ENCODE measurements around the gene GRID2. TPM values are rescaled to one million over a fixed set of nuclear protein-coding genes. Genes with fewer than 3 reads are reported as not detected.

GRID2 gene
- total and polyA plus RNA-seq, 4 donors = under 0.01 to 0.02 TPM; not detected in 2

DNA sequence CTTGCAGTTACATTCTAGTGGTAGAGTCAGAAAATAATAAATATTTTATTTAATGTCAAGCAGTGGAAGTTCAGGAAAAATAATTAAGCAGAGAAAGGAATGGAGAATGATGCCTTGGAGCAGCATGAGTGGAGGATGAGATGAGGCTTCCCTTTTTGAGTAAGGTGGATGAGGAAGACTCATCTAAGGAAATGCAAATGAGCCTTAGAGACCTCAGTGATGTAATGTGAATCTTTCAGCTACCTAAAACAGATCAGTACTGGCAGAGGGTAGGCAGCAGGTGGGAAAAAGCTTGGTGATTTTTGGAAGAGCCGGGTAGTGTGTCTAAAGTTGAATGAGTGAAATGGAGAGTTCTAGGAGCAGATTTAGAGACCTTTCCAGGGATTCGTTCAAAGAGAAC, 118.2 kb downstream of the GRID2 start:
- H3K9ac ChIP-seq (ENCODE audit: low read depth in 1 of 2, low read length in 2 of 2) = no peak overlapping the region

More for the DNA sequence above, 118.2 kb downstream of the GRID2 start:
- H3K9me3 ChIP-seq (ENCODE audit: control insufficient read depth in 4 of 4, low read length in 3 of 4) = no peaks in the 10 kb centered on the region
- no peak for TF ChIP-seq ZBTB33 (IDR thresholded peaks at IDR 0.05)
- no peak for TF ChIP-seq FOXA1 (IDR thresholded peaks at IDR 0.05)
- TF ChIP-seq, protein P1, sequence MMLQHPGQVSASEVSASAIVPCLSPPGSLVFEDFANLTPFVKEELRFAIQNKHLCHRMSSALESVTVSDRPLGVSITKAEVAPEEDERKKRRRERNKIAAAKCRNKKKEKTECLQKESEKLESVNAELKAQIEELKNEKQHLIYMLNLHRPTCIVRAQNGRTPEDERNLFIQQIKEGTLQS (IDR thresholded peaks at IDR 0.05) = no peak
- no peak for TF ChIP-seq CTCF (IDR thresholded peaks at IDR 0.05; ENCODE audit: low read depth, low read length, missing input control)
- TF ChIP-seq FOXA2 (IDR thresholded peaks at IDR 0.05) = no peak
- no peak for TF ChIP-seq YY1 (IDR thresholded peaks at IDR 0.05)
- no peak for TF ChIP-seq SP1 (IDR thresholded peaks at IDR 0.05)
- no peak for TF ChIP-seq HNF4A (conservative IDR thresholded peaks at IDR 0.05)
- TF ChIP-seq RXRA (IDR thresholded peaks at IDR 0.05) = no peak
- no peak for TF ChIP-seq TAF1 (conservative IDR thresholded peaks at IDR 0.05)
- TF ChIP-seq HNF4G (IDR thresholded peaks at IDR 0.05) = no peak
- TF ChIP-seq NR2F2 (IDR thresholded peaks at IDR 0.05) = no peak
- TF ChIP-seq, protein P2, sequence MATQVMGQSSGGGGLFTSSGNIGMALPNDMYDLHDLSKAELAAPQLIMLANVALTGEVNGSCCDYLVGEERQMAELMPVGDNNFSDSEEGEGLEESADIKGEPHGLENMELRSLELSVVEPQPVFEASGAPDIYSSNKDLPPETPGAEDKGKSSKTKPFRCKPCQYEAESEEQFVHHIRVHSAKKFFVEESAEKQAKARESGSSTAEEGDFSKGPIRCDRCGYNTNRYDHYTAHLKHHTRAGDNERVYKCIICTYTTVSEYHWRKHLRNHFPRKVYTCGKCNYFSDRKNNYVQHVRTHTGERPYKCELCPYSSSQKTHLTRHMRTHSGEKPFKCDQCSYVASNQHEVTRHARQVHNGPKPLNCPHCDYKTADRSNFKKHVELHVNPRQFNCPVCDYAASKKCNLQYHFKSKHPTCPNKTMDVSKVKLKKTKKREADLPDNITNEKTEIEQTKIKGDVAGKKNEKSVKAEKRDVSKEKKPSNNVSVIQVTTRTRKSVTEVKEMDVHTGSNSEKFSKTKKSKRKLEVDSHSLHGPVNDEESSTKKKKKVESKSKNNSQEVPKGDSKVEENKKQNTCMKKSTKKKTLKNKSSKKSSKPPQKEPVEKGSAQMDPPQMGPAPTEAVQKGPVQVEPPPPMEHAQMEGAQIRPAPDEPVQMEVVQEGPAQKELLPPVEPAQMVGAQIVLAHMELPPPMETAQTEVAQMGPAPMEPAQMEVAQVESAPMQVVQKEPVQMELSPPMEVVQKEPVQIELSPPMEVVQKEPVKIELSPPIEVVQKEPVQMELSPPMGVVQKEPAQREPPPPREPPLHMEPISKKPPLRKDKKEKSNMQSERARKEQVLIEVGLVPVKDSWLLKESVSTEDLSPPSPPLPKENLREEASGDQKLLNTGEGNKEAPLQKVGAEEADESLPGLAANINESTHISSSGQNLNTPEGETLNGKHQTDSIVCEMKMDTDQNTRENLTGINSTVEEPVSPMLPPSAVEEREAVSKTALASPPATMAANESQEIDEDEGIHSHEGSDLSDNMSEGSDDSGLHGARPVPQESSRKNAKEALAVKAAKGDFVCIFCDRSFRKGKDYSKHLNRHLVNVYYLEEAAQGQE (IDR thresholded peaks at IDR 0.05) = no peak
- TF ChIP-seq EGR1 (IDR thresholded peaks at IDR 0.05; ENCODE audit: low read depth in 2 of 2) = no peak
- TF ChIP-seq JUND (IDR thresholded peaks at IDR 0.05) = no peak
- no peak for TF ChIP-seq GABPA (IDR thresholded peaks at IDR 0.05 in 1 of 2, conservative IDR thresholded peaks at IDR 0.05 in 1 of 2)
- no peak for TF ChIP-seq MAX (IDR thresholded peaks at IDR 0.05)
- no peak for TF ChIP-seq RAD21 (IDR thresholded peaks at IDR 0.05)
- H3K27ac ChIP-seq (ENCODE audit: low read depth in 1 of 2, low read length in 2 of 2) = no peak overlapping the region
- 60% methylated on average over 2 of the region's 2 CpGs for WGBS
- H3K4me1 ChIP-seq (ENCODE audit: control insufficient read depth in 4 of 4, insufficient read depth in 4 of 4, low read length in 3 of 4) = no peaks in the 10 kb centered on the region
- DNase-seq (ENCODE audit: low spot score) = no peak
- no peak overlapping the region for H3K4me3 ChIP-seq (ENCODE audit: low read depth in 1 of 3, low read length in 3 of 3)
- H3K27me3 ChIP-seq (ENCODE audit: control insufficient read depth in 4 of 4, insufficient read depth in 4 of 4, low read length in 3 of 4) = no peaks in the 10 kb centered on the region
- H3K36me3 ChIP-seq (ENCODE audit: control insufficient read depth in 4 of 4, insufficient read depth in 3 of 4, low read depth in 1 of 4, low read length in 3 of 4) = no peaks in the 10 kb centered on the region

Data from liver (tissue), 9 donors.